Measurements from ENCODE around the gene TRPV6. TPM values are rescaled to one million over a fixed set of nuclear protein-coding genes. Genes with fewer than 3 reads are reported as not detected.

The TRPV6 gene
- total RNA-seq, 1 experiment from 2014 or later = 1.7 TPM

GRCh38 chr7:142873281-142873784 is 12.2 kb downstream of the TRPV6 start:
- ChIA-PET CTCF (interaction anchor here (0.7 to 2.9 kb wide), 23 partner anchors 8 to 376 kb away, joined by 3 to 39 read pairs (median 4); partner anchors contain the start of genes EPHB6 and TRPV6), RAD21 (ENCODE audit: low non-redundant PET in 1 of 2, low total read pairs in 2 of 2, uncharacterized antibody in 2 of 2, unreplicated experiment in 2 of 2) (interaction anchor here (0.7 to 1.2 kb wide), 4 partner anchors 88 to 342 kb away, joined by 3 to 5 read pairs (median 4); no protein-coding TSS in a partner anchor), POLR2A (no interaction called here)
- Histone ChIP-seq H3K27ac (ENCODE audit: low read depth, low read length) (no peak overlapping the region), H3K27me3 (ENCODE audit: insufficient read depth, low read length) (no peaks in the 10 kb centered on the region), H3K4me2 (ENCODE audit: low read length) (no peak overlapping the region), H3K36me3 (ENCODE audit: control insufficient read depth in 1 of 2, insufficient read depth in 2 of 2, low read length in 2 of 2) (no peaks in the 10 kb centered on the region), H3K4me1 (ENCODE audit: control insufficient read depth in 1 of 2, insufficient read depth in 2 of 2, low read length in 2 of 2) (no peaks in the 10 kb centered on the region), H2AFZ (ENCODE audit: low read depth, low read length, poor library complexity, severe bottlenecking) (no peak overlapping the region), H3K4me3 (replicated peaks in 1 of 2; ENCODE audit: low read depth in 1 of 2, low read length in 2 of 2) (no peak overlapping the region), H3K9me3 (ENCODE audit: control insufficient read depth in 1 of 2, insufficient read depth in 1 of 2, low read depth in 1 of 2, low read length in 2 of 2) (no peaks in the 10 kb centered on the region), H3K79me2 (ENCODE audit: insufficient read depth, low read length) (no peaks in the 10 kb centered on the region), H4K20me1 (ENCODE audit: insufficient read depth) (no peaks in the 10 kb centered on the region), H3K9me2 (ENCODE audit: insufficient read depth) (no peaks in the 10 kb centered on the region), H3K9ac (ENCODE audit: low read length) (no peak overlapping the region)
- ATAC-seq (peak; percentile 94), DNase-seq (ENCODE audit: low read depth, low spot score) (peak; percentile 28)
- TF ChIP-seq CTCF (IDR thresholded peaks at IDR 0.05 in 2 of 3, conservative IDR thresholded peaks at IDR 0.05 in 1 of 3; ENCODE audit: borderline replicate concordance in 1 of 3, insufficient read depth in 1 of 3, low read depth in 2 of 3, low read length in 2 of 3) (peak; percentile 76 to 93 (median 90)), ZFX (IDR thresholded peaks at IDR 0.05) (no peak), RAD21 (IDR thresholded peaks at IDR 0.05; ENCODE audit: low read depth) (peak; percentile 40; the same call in 1 of the 2 replicates), YY1 (IDR thresholded peaks at IDR 0.05; ENCODE audit: extremely low read depth, insufficient replicate concordance, low read depth, low read length) (peak; percentile 23)
- no TSS peak for BruUV-seq (replicated peaks)
- intact Hi-C loops (cut with micrococcal nuclease) = loop anchor here (2.0 kb wide), 1 partner anchor 129 kb away; no protein-coding TSS in a partner anchor

- Histone ChIP-seq H3K9me3 (ENCODE audit: control insufficient read depth in 1 of 2, insufficient read depth in 1 of 2, low read depth in 1 of 2, low read length in 2 of 2) (no peaks in the 10 kb centered on the region), H3K9me2 (ENCODE audit: insufficient read depth) (no peaks in the 10 kb centered on the region), H3K4me1 (ENCODE audit: control insufficient read depth in 1 of 2, insufficient read depth in 2 of 2, low read length in 2 of 2) (no peaks in the 10 kb centered on the region), H4K20me1 (ENCODE audit: insufficient read depth) (no peaks in the 10 kb centered on the region), H3K27ac (ENCODE audit: low read depth, low read length) (no peak overlapping the region), H2AFZ (ENCODE audit: low read depth, low read length, poor library complexity, severe bottlenecking) (no peak overlapping the region), H3K36me3 (ENCODE audit: control insufficient read depth in 1 of 2, insufficient read depth in 2 of 2, low read length in 2 of 2) (no peaks in the 10 kb centered on the region), H3K9ac (ENCODE audit: low read length) (no peak overlapping the region), H3K4me3 (replicated peaks in 1 of 2; ENCODE audit: low read depth in 1 of 2, low read length in 2 of 2) (no peak overlapping the region), H3K79me2 (ENCODE audit: insufficient read depth, low read length) (no peaks in the 10 kb centered on the region), H3K27me3 (ENCODE audit: insufficient read depth, low read length) (no peaks in the 10 kb centered on the region), H3K4me2 (ENCODE audit: low read length) (no peak overlapping the region)
- CTCF ChIA-PET = interaction anchor here (0.8 to 2.9 kb wide), 11 partner anchors 7 to 240 kb away, joined by 3 to 39 read pairs (median 10); partner anchors contain the start of gene EPHB6
- RAD21 ChIA-PET (ENCODE audit: low non-redundant PET in 1 of 2, low total read pairs in 2 of 2, uncharacterized antibody in 2 of 2, unreplicated experiment in 2 of 2) = interaction anchor here (0.6 to 1.2 kb wide), 2 partner anchors 240 to 343 kb away, joined by 3 read pairs; no protein-coding TSS in a partner anchor
- POLR2A ChIA-PET = no interaction called here
- ATAC-seq (no peak), DNase-seq (ENCODE audit: low read depth, low spot score) (no peak)
- no TSS peak for BruUV-seq (replicated peaks)
- intact Hi-C loops (cut with micrococcal nuclease) = loop anchor here (2.0 kb wide), 1 partner anchor 131 kb away; no protein-coding TSS in a partner anchor
- TF ChIP-seq ZBTB33 (IDR thresholded peaks at IDR 0.05; ENCODE audit: extremely low read depth, insufficient replicate concordance, low read length) = no peak
- no peak for TF ChIP-seq CBX3 (IDR thresholded peaks at IDR 0.05; ENCODE audit: low read depth)
- no peak for TF ChIP-seq ATF3 (IDR thresholded peaks at IDR 0.05)
- TF ChIP-seq SRF (IDR thresholded peaks at IDR 0.05; ENCODE audit: low read depth) = no peak
- TF ChIP-seq RAD21 (IDR thresholded peaks at IDR 0.05; ENCODE audit: low read depth) = no peak
- TF ChIP-seq POLR2AphosphoS5 (IDR thresholded peaks at IDR 0.05; ENCODE audit: low read depth, low read length) = no peak
- TF ChIP-seq ZNF274 (IDR thresholded peaks at IDR 0.05; ENCODE audit: low read depth, low read length) = no peak
- TF ChIP-seq TCF7L2 (IDR thresholded peaks at IDR 0.05; ENCODE audit: borderline replicate concordance, extremely low read depth, insufficient read depth, insufficient read length) = no peak
- no peak for TF ChIP-seq YY1 (IDR thresholded peaks at IDR 0.05; ENCODE audit: extremely low read depth, insufficient replicate concordance, low read depth, low read length)
Observed at GRCh38 chr7:142872106-142872675, 13.4 kb downstream of the TRPV6 start.
